Measurements from ENCODE around the gene TNXB.

DNA sequence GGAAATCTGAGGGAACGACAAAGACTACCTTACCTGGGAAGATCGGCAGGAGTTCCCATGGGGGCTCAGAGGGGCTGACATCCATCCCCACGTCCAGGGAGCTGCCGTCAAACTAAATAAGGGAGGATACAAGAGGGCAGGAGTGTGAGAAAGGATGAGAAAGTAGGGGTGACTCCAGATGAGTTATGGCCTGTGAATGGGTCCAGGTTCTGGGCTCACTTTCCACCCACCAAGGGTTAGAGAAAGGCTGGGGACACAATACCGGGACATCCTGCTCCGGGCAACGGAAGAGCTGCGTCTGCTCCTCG lies 18.2 kb upstream of the TNXB start:
- no peak for TF ChIP-seq POLR2A (IDR thresholded peaks at IDR 0.05; ENCODE audit: low read depth)
- TF ChIP-seq, protein P1, sequence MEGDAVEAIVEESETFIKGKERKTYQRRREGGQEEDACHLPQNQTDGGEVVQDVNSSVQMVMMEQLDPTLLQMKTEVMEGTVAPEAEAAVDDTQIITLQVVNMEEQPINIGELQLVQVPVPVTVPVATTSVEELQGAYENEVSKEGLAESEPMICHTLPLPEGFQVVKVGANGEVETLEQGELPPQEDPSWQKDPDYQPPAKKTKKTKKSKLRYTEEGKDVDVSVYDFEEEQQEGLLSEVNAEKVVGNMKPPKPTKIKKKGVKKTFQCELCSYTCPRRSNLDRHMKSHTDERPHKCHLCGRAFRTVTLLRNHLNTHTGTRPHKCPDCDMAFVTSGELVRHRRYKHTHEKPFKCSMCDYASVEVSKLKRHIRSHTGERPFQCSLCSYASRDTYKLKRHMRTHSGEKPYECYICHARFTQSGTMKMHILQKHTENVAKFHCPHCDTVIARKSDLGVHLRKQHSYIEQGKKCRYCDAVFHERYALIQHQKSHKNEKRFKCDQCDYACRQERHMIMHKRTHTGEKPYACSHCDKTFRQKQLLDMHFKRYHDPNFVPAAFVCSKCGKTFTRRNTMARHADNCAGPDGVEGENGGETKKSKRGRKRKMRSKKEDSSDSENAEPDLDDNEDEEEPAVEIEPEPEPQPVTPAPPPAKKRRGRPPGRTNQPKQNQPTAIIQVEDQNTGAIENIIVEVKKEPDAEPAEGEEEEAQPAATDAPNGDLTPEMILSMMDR (IDR thresholded peaks at IDR 0.05) = no peak
- no peak for TF ChIP-seq POLR2AphosphoS5 (IDR thresholded peaks at IDR 0.05)
- TF ChIP-seq EP300 (IDR thresholded peaks at IDR 0.05) = no peak

Data from esophagus muscularis mucosa (tissue), 4 donors.